Suppressor macrophage treated with lipopolysaccharide for 1 hour (primary cell): ENCODE results near the gene CERS3.

Source experiments
- DNase-seq, 3 donors: peaks; one replicate each; pipeline ENCODE4 v3.0.0-alpha.2; 2020 to 2022

CERS3 gene

GRCh38 chr15:100526027-100526481 lies 2.7 kb downstream of the CERS3 start:
- no peak for DNase-seq

DNA sequence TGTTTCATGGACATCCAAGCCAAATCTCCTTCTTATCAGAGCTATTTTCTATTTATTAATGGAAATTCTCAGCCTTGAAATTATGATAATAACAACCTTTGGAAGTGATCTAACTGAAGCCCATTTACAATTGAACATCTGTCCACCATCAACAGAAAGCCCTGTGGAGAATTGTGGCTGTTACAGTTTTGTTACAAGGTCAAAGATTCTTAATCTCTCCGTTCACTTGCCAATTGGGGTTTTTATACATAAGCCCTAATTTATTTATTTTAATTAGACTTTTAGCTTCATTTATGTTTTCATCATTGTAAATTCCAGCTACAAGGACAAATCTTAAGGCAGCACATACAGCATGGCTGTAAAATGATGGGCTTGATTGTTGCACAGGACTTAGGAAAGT lies 3.3 kb downstream of the CERS3 start:
- DNase-seq = no peak

- no peak for DNase-seq
Measured at GRCh38 chr15:100524326-100524725, 4.4 kb downstream of the CERS3 start.

DNA sequence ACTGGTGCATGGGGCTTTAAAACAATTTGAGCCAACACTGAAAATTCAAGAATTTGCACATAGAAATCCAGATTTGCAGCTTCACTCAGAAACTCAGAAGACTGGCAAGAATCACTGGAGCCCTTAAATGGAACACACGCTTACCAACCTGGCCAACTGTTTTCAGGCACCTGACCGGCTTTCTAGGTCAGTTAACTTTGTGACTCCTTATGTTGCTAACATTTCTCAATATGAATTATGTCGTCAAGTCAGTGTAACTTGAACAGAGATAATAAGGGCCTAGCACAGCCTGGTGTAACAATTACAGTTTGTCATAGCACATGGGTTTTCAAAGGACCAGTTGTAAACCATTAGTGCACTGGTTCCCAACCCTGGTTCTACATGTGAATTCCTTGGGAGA lies 6.8 kb downstream of the CERS3 start:
- DNase-seq = no peak

DNA sequence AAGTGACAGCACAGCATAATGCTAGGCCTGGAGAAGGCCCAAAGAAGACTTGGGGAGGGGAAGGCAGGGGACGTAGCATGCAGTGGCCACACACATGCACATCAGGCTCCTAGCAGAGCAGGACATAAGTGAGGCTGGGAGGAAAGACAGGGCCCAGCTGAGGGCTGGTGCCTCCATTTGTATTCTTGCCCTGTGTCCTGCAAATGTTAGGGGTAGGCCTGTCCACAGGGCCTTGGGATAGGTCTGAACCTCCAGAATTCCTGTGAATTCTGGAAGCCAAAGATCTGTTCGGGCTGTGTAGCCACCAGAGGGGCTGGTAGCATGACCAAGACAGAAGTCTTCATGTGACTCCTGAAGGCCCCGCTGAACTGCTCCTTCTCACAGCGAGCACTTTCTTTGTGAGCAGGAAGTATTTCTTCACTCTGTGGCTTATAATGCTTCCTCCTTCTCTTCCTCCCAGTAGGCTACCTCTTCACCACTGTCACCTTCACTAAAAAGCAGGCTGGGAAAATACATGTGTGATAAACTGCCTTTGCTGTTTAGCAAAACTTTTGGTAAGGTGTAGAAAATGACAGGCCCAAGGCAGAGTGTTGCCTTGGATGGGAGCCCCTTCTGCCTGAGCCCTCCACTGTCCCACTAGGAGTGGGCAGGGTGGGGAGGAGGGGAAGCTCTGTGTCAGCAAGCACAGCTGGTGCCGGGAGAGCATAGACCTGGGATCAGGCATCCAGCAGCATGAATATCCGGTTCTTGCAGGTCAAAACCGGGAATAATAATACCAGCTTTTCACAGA lies 8.4 kb downstream of the CERS3 start:
- peak; percentile 36 to 47 (median 39) for DNase-seq

DNA sequence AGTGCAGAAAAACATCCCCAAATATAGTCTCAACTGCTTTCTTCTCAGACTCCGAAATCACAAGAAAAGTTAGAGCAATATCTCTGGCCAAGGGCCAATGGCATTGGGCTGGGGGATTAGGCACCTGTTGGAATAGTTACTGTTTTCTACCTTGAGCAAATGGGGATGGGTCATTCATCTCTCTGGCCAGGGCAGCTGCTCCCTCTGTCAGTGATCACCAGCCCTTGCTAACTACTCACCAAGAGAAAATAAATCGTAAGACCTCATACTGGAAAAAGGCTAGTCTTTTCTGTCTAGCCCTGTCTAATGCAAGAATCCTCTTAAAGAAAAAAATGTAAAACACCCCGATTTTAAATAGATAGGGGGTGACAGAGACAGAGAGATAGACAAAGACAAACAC lies 10.9 kb downstream of the CERS3 start:
- no peak for DNase-seq

DNA sequence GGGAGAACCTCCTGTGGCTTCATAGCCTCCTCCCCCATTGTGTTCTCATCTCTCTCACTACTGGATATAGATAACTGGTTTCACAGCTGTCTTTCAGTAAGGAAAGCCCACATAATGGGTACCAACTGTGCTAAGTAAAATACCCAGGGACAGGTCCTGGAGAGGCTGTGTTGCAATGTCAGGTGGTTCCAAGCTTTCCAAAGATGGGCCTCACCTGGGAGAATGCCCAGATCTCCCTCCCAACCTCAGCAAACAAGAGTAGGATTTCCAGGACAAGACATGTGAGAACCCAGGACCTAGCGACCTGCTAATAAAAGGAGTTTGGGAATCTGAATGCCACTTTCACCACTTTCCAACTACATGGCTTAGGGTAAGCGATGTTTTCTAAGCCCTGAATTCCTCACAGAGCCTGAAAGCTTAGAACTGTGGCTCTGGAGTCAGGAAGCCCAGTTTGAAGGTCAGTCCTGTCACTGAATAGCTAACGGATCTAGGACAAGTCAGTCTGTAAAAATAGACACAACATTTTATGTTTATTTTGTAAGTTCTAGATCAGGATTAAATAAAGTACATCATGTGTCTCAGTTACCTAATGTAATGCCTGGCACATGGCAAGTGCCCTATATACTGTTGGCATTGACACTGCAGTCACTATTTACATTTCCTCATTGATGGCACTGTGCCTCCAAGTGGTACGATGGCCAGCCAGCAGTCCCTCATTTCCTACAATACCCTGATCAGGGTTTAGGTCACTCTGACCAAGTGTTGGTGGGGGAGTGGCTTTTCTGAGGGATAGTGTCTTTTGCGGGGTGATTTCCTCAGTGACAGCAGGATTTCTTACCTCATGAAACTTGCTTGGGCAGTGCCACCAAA lies 11.9 kb downstream of the CERS3 start:
- peak; percentile 32 to 55 (median 46) for DNase-seq

- peak; percentile 35 to 66 (median 59) for DNase-seq
Measured at GRCh38 chr15:100515758-100516157, 13.0 kb downstream of the CERS3 start.

DNA sequence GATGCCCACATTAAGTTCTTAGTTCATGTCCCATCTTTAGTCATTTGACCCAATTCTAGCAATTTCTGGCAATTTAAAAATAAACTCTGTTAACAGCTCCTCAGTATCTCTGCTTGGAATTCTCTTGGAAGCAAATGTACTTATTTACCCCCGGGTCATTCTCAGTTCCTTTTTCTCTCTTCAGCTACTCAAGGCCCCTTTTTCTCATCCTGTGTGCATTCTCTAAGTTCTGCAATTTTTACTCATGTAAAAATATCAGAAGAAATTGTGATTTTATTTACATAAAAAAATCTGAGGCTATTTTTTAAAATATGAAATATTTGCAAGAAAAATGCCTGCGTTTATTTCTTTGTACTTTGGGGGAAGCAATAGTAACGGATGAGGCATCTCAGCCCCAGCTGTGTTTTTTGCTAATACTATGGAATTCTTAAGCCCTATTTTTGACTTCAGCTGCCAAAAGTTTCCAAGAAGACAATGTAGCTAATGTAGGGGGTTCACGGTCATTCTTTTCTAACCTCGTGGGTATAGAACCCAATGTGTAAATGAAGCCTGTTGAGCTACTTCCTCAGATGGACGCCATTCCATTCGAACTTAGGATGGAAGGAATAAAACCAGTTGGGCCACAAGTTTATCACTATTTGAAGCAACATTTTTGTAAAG lies 20.0 kb downstream of the CERS3 start:
- DNase-seq = peak in 1 of 3 donors; percentile 15

- no peak for DNase-seq
Measured at GRCh38 chr15:100502651-100503050, 26.1 kb downstream of the CERS3 start.

- DNase-seq = no peak
Measured at GRCh38 chr15:100501117-100501516, 27.6 kb downstream of the CERS3 start.

GRCh38 chr15:100500226-100500990 lies 28.3 kb downstream of the CERS3 start:
- DNase-seq = no peak

GRCh38 chr15:100495861-100496260 lies 32.9 kb downstream of the CERS3 start:
- no peak for DNase-seq

DNA sequence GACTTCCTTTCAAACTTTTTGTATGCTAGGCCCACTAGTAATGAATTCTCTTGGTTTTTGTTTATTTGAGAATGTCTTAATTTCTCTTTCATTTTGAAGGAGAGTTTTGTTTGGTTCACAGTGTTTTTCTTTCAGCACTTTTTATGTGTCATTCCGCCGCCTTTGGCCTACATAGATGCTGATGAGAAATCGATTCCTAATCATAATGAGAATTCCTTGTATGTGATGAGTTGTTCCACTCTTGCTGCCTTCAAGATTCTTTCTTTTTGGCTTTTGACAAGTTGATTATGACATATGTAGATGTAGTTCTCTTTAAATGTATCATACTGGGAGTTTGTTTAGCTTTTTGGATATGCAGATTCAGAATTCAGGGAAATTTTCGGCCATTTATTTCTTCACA lies 35.5 kb downstream of the CERS3 start:
- no peak for DNase-seq

GRCh38 chr15:100484443-100484842 lies 44.3 kb downstream of the CERS3 start:
- DNase-seq = no peak

- no peak for DNase-seq
Measured at GRCh38 chr15:100483370-100483769, 45.4 kb downstream of the CERS3 start.

DNA sequence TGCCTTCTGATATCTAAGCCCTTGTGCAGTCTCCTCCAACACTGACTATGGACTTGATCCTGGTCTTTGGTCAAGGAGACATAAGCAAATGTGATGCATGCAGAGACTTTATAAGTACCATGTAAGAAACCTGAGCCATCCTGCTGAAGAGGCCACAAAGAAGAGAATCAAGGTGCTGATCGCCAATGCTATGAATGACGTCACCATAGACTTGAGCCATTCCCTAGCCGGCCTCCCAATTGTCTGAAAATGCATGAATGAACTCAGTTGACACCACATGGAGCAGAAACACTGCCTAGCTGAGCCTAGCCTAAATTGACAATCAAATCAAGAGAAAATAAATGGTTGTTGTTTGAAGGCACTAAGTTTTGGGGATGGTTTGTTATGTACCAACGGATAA lies 51.9 kb downstream of the CERS3 start:
- DNase-seq = no peak

DNA sequence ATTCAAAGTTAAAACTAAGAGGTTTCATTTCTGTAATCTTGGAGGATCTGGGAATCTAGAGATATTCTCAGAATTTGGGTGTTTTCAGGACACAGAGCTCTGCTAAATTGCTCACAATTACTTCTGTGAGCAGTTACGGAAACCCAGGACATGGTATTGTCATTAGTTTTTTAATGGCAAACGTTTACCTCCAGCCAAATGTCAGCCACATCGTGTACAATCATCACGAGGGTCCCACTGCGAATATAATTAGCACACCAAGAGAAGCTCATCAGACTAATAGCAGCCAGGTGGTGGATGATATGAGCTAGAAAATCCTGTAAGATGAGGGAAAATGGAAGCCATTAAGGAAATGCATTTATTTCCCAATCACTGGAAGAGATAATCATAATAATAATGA lies 56.0 kb downstream of the CERS3 start:
- DNase-seq = no peak

GRCh38 chr15:100471933-100472332 lies 56.8 kb downstream of the CERS3 start:
- DNase-seq = no peak

DNA sequence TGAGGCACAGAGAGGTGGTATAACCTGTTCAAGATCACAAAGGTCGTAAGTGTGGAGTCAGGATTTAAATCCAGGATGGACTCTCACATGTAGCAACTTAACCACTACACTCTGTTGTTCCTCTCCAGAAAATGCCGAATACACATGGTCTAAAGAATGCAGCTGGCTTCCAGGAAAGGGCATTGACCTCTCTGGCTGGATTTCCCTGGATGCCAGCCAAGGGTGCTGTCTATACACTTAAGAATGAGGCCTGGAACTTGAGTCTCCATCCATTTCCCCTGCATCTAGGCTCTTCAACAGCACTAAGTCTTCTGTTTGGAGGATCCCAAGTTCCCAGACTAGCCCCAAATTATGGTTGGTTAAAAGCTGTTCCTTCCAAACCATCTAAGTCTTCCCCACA lies 60.5 kb downstream of the CERS3 start:
- no peak for DNase-seq

DNA sequence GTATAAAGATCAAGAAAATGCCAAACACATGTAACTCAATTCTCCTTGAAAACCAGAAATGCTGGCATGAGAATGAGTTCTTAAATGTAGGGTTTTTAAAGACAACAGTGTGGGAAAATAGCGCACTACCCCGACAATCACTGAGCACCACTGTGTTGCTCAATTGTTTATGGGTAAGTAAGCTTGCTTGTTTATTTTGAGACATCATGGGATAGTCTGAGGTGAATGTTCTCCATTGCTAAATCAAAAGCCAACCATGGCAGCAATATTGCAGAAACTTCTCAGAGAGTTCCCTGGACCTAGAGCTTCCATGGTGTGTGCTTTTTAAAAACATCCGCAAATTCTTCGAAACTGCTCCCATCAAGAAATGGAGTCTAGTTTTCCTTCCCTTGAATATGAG lies 62.7 kb downstream of the CERS3 start:
- no peak for DNase-seq

GRCh38 chr15:100464888-100465287 lies 63.9 kb downstream of the CERS3 start:
- DNase-seq = peak in 1 of 3 donors; percentile 4

DNA sequence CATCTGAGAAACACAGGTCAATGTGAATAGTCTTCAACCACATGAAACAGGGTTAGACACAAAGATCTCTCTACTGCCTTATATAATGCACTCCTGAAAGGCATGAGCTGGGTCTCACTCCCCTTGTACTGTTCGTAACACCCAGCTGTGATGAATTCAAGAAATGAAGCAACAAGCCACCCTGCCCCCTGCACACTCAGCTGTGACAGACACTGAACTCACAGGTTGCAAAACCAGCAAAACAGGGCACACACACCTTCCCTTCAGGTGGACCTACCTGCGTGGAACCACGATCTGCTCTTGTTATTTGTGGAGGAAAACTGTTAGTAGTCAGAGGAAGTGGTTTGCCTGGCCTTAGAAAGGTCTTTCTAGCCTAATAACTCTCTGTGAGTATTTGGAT lies 64.5 kb downstream of the CERS3 start:
- DNase-seq = no peak
